Panc1 (cell line): ENCODE results near the gene ROBO1. TPM values are rescaled to one million over a fixed set of nuclear protein-coding genes. Genes with fewer than 3 reads are reported as not detected.

Source experiments
- ATAC-seq: fragments of 200-7000 bp; cut with Tn5 transposase; 2 replicates; pipeline ENCODE4 v1.9.1; 2020; ENCODE audit warnings: mild to moderate bottlenecking, moderate library complexity
- BruUV-seq: library from RNA; stranded (reverse); fragments of 400-500 nt; replicated peaks from 2 replicates; lab custom pipeline; 2021; lab: Mats Ljungman, UMichigan
- CTCF ChIA-PET: fragments of 300-600 bp; sonication (Branson Sonifier 250); formaldehyde crosslinking; loops from one replicate; lab custom pipeline; 2022; ENCODE audit warnings: antibody characterized with exemption; lab: Charles Lee
- POLR2A ChIA-PET: fragments of 300-600 bp; sonication (Branson Sonifier 250); formaldehyde crosslinking; loops from one replicate; lab custom pipeline; 2022; ENCODE audit warnings: antibody characterized with exemption; lab: Charles Lee
- DNase-seq: peaks from one replicate; pipeline ENCODE4 v3.0.0-alpha.2; 2010; ENCODE audit warnings: low read depth, low spot score
- H3K27ac ChIP-seq: 2 replicates; pipeline ENCODE4 v1.5.1; 2011; ENCODE audit warnings: mild to moderate bottlenecking, low read length, inconsistent platforms
- H3K27me3 ChIP-seq: fragments of 200-500 bp; sonication (Bioruptor generic); 2 replicates; pipeline ENCODE4 v1.6.0; 2014; ENCODE audit warnings: low read length, inconsistent platforms; ENCODE audit not compliant: control insufficient read depth, insufficient read depth
- H3K36me3 ChIP-seq: fragments of 200-500 bp; sonication (Bioruptor generic); 2 replicates; pipeline ENCODE4 v1.5.1; 2014; ENCODE audit warnings: inconsistent platforms, mild to moderate bottlenecking, low read length, moderate library complexity; ENCODE audit not compliant: control insufficient read depth, insufficient read depth
- H3K4me1 ChIP-seq: 2 replicates; pipeline ENCODE4 v1.5.1; 2011; ENCODE audit warnings: inconsistent platforms, mild to moderate bottlenecking, low read length, moderate library complexity; ENCODE audit not compliant: control insufficient read depth, insufficient read depth
- H3K4me3 ChIP-seq, 2 experiments: 2 replicates each; pipeline ENCODE4 v1.5.1; 2011 to 2012; ENCODE audit warnings: low read depth in 2 of 2, low read length in 2 of 2, mild to moderate bottlenecking in 2 of 2, inconsistent platforms in 1 of 2, moderate library complexity in 1 of 2
- H3K9me3 ChIP-seq: fragments of 200-500 bp; sonication (Bioruptor generic); 2 replicates; pipeline ENCODE4 v1.5.1; 2014; ENCODE audit warnings: low read depth, mild to moderate bottlenecking, inconsistent platforms, low read length, moderate library complexity; ENCODE audit not compliant: control insufficient read depth, insufficient read depth
- CTCF ChIP-seq: fragments of 450-650 bp; IDR thresholded peaks from 2 replicates; pipeline ENCODE4 v1.5.1; 2017; ENCODE audit warnings: mild to moderate bottlenecking
- POLR2AphosphoS5 ChIP-seq: IDR thresholded peaks from 2 replicates; pipeline ENCODE4 v1.6.1; 2012; ENCODE audit warnings: mild to moderate bottlenecking, low read depth, low read length, moderate library complexity
- SIN3A ChIP-seq: IDR thresholded peaks from 2 replicates; pipeline ENCODE4 v1.6.1; 2012; ENCODE audit warnings: low read depth, mild to moderate bottlenecking, low read length, moderate library complexity, borderline replicate concordance; ENCODE audit not compliant: insufficient read depth
- TCF7L2 ChIP-seq: IDR thresholded peaks from 2 replicates; pipeline ENCODE4 v1.6.1; 2011; ENCODE audit warnings: mild to moderate bottlenecking, low read depth, low read length, inconsistent platforms
- in situ Hi-C: cut with HindIII; loops from 2 replicates; pipeline ENCODE4 v1.10.0; 2016; ENCODE audit warnings: low sequenced_read_pairs, low pct_unique_long_range_greater_than_20kb
- intact Hi-C: fragments of 100-400 bp; cut with micrococcal nuclease; formaldehyde crosslinking; loops from one replicate; pipeline ENCODE4 v1.10.0; 2022; ENCODE audit not compliant: unreplicated experiment
- total RNA-seq: library from RNA; stranded (reverse); gene quantifications from one replicate; pipeline ENCODE4 v1.2.1, GENCODE V29; 2021; ENCODE audit not compliant: unreplicated experiment
- TF ChIP-seq, protein P1 (sequence below), 2 experiments: IDR thresholded peaks; 2 replicates each; pipeline ENCODE4 v1.6.1; 2011 to 2012; ENCODE audit warnings: low read depth in 2 of 2, control low read depth in 1 of 2, low read length in 1 of 2, mild to moderate bottlenecking in 1 of 2, moderate library complexity in 1 of 2; ENCODE audit not compliant: insufficient read depth in 1 of 2

Gene ROBO1
- total RNA-seq, 1 experiment from 2014 or later = 61.6 TPM

GRCh38 chr3:79560698-79561097 is 207.1 kb downstream of the ROBO1 start:
- CTCF ChIA-PET = no interaction called here
- in situ Hi-C loops (no loop called here), intact Hi-C loops (no loop called here)
- POLR2A ChIA-PET = no interaction called here
- Histone ChIP-seq H3K4me3 (no peak overlapping the region), H3K9me3 (no peaks in the 10 kb centered on the region), H3K27ac (no peak overlapping the region), H3K36me3 (no peaks in the 10 kb centered on the region), H3K4me1 (no peaks in the 10 kb centered on the region), H3K27me3 (no peaks in the 10 kb centered on the region)
- DNase-seq (no peak), ATAC-seq (no peak)
- no TSS peak for BruUV-seq
- TF ChIP-seq TCF7L2 = no peak
- no peak for TF ChIP-seq SIN3A
- no peak for TF ChIP-seq CTCF
- TF ChIP-seq POLR2AphosphoS5 = no peak
- TF ChIP-seq, protein P1, sequence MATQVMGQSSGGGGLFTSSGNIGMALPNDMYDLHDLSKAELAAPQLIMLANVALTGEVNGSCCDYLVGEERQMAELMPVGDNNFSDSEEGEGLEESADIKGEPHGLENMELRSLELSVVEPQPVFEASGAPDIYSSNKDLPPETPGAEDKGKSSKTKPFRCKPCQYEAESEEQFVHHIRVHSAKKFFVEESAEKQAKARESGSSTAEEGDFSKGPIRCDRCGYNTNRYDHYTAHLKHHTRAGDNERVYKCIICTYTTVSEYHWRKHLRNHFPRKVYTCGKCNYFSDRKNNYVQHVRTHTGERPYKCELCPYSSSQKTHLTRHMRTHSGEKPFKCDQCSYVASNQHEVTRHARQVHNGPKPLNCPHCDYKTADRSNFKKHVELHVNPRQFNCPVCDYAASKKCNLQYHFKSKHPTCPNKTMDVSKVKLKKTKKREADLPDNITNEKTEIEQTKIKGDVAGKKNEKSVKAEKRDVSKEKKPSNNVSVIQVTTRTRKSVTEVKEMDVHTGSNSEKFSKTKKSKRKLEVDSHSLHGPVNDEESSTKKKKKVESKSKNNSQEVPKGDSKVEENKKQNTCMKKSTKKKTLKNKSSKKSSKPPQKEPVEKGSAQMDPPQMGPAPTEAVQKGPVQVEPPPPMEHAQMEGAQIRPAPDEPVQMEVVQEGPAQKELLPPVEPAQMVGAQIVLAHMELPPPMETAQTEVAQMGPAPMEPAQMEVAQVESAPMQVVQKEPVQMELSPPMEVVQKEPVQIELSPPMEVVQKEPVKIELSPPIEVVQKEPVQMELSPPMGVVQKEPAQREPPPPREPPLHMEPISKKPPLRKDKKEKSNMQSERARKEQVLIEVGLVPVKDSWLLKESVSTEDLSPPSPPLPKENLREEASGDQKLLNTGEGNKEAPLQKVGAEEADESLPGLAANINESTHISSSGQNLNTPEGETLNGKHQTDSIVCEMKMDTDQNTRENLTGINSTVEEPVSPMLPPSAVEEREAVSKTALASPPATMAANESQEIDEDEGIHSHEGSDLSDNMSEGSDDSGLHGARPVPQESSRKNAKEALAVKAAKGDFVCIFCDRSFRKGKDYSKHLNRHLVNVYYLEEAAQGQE (IDR thresholded peaks at IDR 0.05; ENCODE audit: insufficient read depth in 1 of 2, low read depth in 2 of 2, low read length in 1 of 2) = no peak

- no peak for DNase-seq
- BruUV-seq = no TSS peak
- no peaks in the 10 kb centered on the region for H3K9me3 ChIP-seq
- TF ChIP-seq POLR2AphosphoS5 = no peak
- TF ChIP-seq CTCF = no peak
- no peak for TF ChIP-seq SIN3A
- TF ChIP-seq TCF7L2 = no peak
- TF ChIP-seq, protein P1 (IDR thresholded peaks at IDR 0.05; ENCODE audit: insufficient read depth in 1 of 2, low read depth in 2 of 2, low read length in 1 of 2) = no peak
- intact Hi-C loops (loop anchor here (1.0 kb wide), 1 partner anchor 16 kb away; no protein-coding TSS in a partner anchor), in situ Hi-C loops (no loop called here)
- H3K27me3 ChIP-seq = no peaks in the 10 kb centered on the region
- ATAC-seq = no peak
- H3K4me3 ChIP-seq = no peak overlapping the region
- CTCF ChIA-PET = no interaction called here
- H3K36me3 ChIP-seq = no peaks in the 10 kb centered on the region
- POLR2A ChIA-PET = interaction anchor here (0.6 kb wide), 1 partner anchor 10 kb away, joined by 9 read pairs; no protein-coding TSS in a partner anchor
- no peak overlapping the region for H3K27ac ChIP-seq
- H3K4me1 ChIP-seq = no peaks in the 10 kb centered on the region
Observed at GRCh38 chr3:79558943-79559342, 208.9 kb downstream of the ROBO1 start.
